ENCODE results near the gene CLDN7. TPM values are rescaled to one million over a fixed set of nuclear protein-coding genes. Genes with fewer than 3 reads are reported as not detected.

Gene CLDN7
- total RNA-seq, 4 donors from 2014 or later: 7.7 to 14.5 (median 11.0) TPM

DNA sequence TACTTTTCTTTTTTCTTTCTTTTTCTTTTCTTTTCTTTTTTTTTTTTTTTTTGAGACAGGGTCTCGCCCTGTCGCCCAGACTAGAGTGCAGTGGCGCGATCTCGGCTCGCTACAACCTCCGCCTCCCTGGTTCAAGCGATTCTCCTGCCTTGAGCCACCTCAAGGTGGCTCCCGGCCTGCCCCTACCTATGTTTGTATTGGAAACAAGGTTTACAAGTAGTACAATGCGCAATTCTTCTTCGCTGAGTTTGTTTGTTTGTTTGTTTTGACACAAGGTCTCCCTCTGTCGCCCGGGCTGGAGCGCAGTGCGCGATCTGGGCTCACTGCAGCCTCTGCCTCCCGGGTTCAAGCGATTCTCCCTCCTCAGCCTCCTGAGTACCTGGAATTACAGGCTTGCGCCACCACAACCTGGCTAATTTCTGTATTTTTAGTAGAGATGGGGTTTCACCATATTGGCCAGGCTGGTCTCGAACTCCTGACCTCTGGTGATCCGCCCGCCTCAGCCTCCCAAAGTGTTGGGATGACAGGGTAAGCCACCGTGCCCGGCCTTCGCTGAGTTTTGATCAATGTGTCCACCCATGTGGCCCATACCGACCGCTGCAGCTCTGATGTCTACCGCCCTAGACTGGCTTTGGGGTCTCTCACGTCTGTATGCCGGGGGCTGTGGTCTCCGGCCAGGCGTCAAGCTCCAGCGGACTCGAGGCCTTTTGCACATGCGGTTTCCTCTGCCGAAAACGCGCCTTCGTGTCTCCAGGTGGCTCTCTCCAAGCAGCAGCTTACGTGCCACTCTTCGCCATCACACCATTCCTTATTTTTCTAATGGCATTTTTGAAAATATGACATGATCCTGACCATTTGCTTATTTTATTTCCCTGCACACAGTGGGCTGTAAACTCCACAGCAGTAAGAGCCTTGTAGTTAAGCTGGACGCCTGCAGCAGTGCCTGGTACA, 33.2 kb upstream of the CLDN7 start:
- no peaks in the 10 kb centered on the region for H3K36me3 ChIP-seq
- H3K4me3 ChIP-seq: peak overlapping the region; percentile 46
- peaks cover 57% of the 10 kb centered on the region for H3K4me1 ChIP-seq
- peak overlapping the region; percentile 76 for H3K27ac ChIP-seq
- no peak for TF ChIP-seq POLR2A (IDR thresholded peaks at IDR 0.05)
- TF ChIP-seq, protein P1, sequence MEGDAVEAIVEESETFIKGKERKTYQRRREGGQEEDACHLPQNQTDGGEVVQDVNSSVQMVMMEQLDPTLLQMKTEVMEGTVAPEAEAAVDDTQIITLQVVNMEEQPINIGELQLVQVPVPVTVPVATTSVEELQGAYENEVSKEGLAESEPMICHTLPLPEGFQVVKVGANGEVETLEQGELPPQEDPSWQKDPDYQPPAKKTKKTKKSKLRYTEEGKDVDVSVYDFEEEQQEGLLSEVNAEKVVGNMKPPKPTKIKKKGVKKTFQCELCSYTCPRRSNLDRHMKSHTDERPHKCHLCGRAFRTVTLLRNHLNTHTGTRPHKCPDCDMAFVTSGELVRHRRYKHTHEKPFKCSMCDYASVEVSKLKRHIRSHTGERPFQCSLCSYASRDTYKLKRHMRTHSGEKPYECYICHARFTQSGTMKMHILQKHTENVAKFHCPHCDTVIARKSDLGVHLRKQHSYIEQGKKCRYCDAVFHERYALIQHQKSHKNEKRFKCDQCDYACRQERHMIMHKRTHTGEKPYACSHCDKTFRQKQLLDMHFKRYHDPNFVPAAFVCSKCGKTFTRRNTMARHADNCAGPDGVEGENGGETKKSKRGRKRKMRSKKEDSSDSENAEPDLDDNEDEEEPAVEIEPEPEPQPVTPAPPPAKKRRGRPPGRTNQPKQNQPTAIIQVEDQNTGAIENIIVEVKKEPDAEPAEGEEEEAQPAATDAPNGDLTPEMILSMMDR (IDR thresholded peaks at IDR 0.05): no peak
- no peak for TF ChIP-seq EP300 (IDR thresholded peaks at IDR 0.05)
- no peak for TF ChIP-seq POLR2AphosphoS5 (IDR thresholded peaks at IDR 0.05)
- 47% methylated on average over 38 of the region's 42 CpGs for WGBS
- no peaks in the 10 kb centered on the region for H3K9me3 ChIP-seq
- no peak for DNase-seq (ENCODE audit: low spot score in 2 of 2)
- peaks cover 44% of the 10 kb centered on the region for H3K27me3 ChIP-seq

DNA sequence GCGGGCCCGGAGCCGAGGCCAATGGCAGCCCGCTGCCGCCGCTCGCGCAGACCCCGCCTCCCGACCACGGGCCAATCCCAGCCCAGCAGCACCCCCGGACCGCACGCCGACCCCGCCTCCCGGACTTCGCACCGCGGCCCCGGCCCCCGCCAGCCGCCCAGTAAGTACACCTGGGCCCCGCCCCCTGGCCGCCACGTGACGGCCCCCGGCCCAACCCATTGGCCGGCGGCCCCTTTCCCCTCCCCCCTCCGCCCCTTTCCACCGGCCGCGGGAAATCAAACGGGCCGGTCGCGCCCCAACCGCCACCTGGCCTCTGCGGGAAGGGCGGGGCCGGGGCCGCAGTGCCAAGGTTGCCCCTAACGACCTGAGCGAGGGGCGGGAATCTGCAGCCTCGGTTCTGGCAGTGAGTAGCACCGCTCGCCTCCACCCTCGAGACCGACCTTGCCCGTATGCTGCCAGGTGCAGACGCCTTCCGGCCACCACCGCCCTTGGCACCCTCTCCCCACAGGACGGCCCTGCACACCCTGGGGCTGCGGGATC, 32.4 kb upstream of the CLDN7 start, which contains the start of gene YBX2:
Gene YBX2, minus strand, starts transcription at position 26 of the 540 bp plus-strand sequence. CDS start 139 bp downstream, outside the sequence.
- Histone ChIP-seq H3K36me3 (no peaks in the 10 kb centered on the region), H3K27me3 (peaks cover 52% of the 10 kb centered on the region), H3K9me3 (no peaks in the 10 kb centered on the region), H3K4me1 (peaks cover 57% of the 10 kb centered on the region), H3K27ac (peak within 1 kb of the TSS; percentile 76), H3K4me3 (peak within 1 kb of the TSS; percentile 46)
- WGBS: 2% methylated on average over 33 of the region's 57 CpGs
- TF ChIP-seq POLR2A (IDR thresholded peaks at IDR 0.05): no peak
- TF ChIP-seq, protein P1 (IDR thresholded peaks at IDR 0.05): no peak
- no peak for TF ChIP-seq POLR2AphosphoS5 (IDR thresholded peaks at IDR 0.05)
- TF ChIP-seq EP300 (IDR thresholded peaks at IDR 0.05): no peak
- DNase-seq (ENCODE audit: low spot score in 2 of 2): no peak

- WGBS: 6% methylated on average over 40 of the region's 75 CpGs
- DNase-seq (ENCODE audit: low spot score in 2 of 2): no peak
- TF ChIP-seq EP300 (IDR thresholded peaks at IDR 0.05) (no peak), POLR2AphosphoS5 (IDR thresholded peaks at IDR 0.05) (no peak), POLR2A (IDR thresholded peaks at IDR 0.05) (no peak)
- TF ChIP-seq, protein P1 (IDR thresholded peaks at IDR 0.05): no peak
- peaks cover 57% of the 10 kb centered on the region for H3K4me1 ChIP-seq
- H3K4me3 ChIP-seq: peak overlapping the region; percentile 46
- H3K36me3 ChIP-seq: no peaks in the 10 kb centered on the region
- H3K9me3 ChIP-seq: no peaks in the 10 kb centered on the region
- H3K27ac ChIP-seq: peak overlapping the region; percentile 76
- H3K27me3 ChIP-seq: peaks cover 59% of the 10 kb centered on the region
Measured at GRCh38 chr17:7293816-7294613, 31.7 kb upstream of the CLDN7 start.

- WGBS: 68% methylated on average over 8 of the region's 11 CpGs
- H3K27ac ChIP-seq: peak overlapping the region; percentile 76
- H3K4me1 ChIP-seq: peaks cover 57% of the 10 kb centered on the region
- TF ChIP-seq POLR2A (IDR thresholded peaks at IDR 0.05) (no peak), POLR2AphosphoS5 (IDR thresholded peaks at IDR 0.05) (peak in 1 of 3 donors; percentile 13)
- no peaks in the 10 kb centered on the region for H3K9me3 ChIP-seq
- H3K27me3 ChIP-seq: peaks cover 67% of the 10 kb centered on the region
- H3K36me3 ChIP-seq: no peaks in the 10 kb centered on the region
- no peak for DNase-seq (ENCODE audit: low spot score in 2 of 2)
- H3K4me3 ChIP-seq: no peak overlapping the region
Measured at GRCh38 chr17:7293159-7293558, 30.9 kb upstream of the CLDN7 start.

GRCh38 chr17:7292729-7293128, 30.5 kb upstream of the CLDN7 start:
- H3K4me1 ChIP-seq: peaks cover 57% of the 10 kb centered on the region
- H3K9me3 ChIP-seq: no peaks in the 10 kb centered on the region
- H3K27ac ChIP-seq: peak overlapping the region; percentile 47
- H3K4me3 ChIP-seq: no peak overlapping the region
- 23% methylated on average over 6 of the region's 6 CpGs for WGBS
- peaks cover 67% of the 10 kb centered on the region for H3K27me3 ChIP-seq
- DNase-seq (ENCODE audit: low spot score in 2 of 2): no peak
- no peak for TF ChIP-seq POLR2AphosphoS5 (IDR thresholded peaks at IDR 0.05)
- TF ChIP-seq, protein P1 (IDR thresholded peaks at IDR 0.05): no peak
- no peak for TF ChIP-seq EP300 (IDR thresholded peaks at IDR 0.05)
- no peak for TF ChIP-seq POLR2A (IDR thresholded peaks at IDR 0.05)
- H3K36me3 ChIP-seq: no peaks in the 10 kb centered on the region
